Amniotic stem cell (primary cell): ENCODE results near the gene MPHOSPH9.

ENCODE experiments used
- DNase-seq: peaks from one replicate; lab custom pipeline; 2025; lab: John Stamatoyannopoulos, UW

The MPHOSPH9 gene

GRCh38 chr12:123127182-123127495 lies 105.8 kb downstream of the MPHOSPH9 start:
- DNase-seq: no peak

DNA sequence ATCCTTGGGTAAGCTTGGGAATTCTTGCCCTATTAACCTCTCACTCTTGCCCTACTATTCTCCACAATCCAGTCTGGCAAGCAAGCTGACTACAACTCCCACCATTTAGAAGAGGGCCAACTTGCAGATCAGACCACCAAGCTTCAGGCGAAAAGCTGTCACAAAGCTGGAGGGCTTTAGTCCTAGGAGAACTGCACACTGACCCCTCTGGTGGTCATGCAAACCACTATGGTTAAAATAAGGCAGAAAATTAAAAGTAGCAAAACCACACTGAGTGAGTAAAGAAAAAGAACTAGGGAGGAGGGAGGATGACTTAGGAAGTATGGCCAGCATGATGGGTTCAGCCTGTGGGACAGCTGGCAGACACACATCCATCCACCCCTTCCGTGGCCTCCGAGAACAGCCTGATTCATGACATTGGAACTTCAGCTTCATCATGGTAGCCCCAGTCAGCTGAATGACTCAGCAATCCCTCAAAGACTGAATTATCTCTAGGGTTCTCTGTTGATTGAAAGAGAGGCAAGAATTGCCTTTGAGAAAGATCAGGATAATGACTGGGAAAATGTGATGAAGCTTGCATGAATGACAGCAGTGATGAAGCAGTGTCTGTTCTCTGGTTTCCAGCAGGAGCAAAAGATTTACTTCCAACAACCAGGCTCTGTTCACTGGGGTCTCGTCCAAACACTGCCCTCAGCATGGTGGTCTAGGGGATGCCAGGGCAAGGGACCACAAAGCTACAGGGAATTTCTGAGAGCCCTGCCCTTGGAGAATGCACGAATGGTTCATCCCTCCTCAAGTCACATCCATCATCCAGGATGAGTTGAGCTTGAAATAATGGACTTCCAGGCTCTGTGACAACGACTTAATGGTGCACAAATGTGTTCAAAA lies 106.4 kb downstream of the MPHOSPH9 start:
- peak; percentile 94 for DNase-seq

DNA sequence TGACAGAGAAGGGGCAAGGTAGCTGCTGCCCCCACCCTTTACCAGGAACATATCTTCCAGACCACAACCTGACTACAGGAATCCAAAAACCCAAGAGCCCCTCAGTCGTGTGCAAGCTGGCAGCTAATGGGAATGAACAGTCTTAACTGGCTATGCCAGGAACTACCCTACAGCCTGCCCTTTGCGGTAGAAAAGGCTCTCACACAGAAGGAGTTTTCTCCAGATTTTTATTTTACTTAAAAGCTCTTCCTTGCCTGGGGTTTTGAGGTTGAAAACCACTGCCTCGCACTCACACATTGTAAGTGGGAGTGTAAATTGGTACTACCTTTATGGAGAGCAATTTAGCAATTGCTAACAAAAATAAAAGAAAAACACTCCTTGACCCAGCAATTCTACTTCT lies 110.3 kb downstream of the MPHOSPH9 start:
- DNase-seq: no peak

- DNase-seq: no peak
Observed at GRCh38 chr12:123121670-123122069, 111.3 kb downstream of the MPHOSPH9 start.

- DNase-seq: no peak
Observed at GRCh38 chr12:123120452-123121166, 112.3 kb downstream of the MPHOSPH9 start.

DNA sequence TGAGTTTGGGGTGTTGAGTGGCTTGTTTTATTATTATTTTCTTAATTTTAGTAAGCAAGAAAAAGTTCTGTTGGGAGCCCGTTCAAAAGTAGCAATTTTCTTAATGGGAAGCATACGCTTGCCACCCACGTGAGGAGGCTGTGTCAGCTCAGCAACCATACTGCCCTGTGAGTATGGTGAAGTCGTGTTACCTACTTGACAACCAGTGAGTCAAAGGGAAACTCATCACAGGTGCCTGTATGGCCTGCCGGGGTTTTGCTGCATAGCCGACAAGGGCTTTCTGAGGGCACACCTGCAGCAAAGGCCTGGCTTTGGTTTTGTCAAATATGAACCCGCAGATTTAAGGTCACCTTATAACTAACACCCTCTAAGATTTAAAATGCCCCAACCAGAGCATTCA lies 113.1 kb downstream of the MPHOSPH9 start:
- DNase-seq: no peak

DNA sequence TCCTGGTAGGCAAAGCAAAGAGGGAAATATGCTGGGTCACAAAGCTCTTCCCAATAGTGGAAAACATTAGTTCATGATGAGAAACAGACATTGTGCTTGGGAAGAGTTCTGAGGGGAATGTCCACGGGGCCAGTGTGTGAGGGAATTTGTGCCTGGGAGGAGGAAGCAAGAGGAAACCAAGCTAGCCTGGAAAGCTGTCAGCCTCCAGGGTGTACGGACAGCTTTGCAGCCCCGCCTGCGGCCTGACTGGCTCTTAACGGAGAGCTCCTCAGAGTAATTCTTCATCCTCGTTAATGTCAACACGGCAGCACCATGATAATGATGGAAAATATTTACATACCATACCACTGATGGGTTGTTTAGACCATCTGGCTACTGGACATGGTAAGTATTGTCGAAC lies 114.4 kb downstream of the MPHOSPH9 start:
- DNase-seq: no peak

GRCh38 chr12:123115409-123116121 lies 117.4 kb downstream of the MPHOSPH9 start:
- DNase-seq: peak; percentile 74

DNA sequence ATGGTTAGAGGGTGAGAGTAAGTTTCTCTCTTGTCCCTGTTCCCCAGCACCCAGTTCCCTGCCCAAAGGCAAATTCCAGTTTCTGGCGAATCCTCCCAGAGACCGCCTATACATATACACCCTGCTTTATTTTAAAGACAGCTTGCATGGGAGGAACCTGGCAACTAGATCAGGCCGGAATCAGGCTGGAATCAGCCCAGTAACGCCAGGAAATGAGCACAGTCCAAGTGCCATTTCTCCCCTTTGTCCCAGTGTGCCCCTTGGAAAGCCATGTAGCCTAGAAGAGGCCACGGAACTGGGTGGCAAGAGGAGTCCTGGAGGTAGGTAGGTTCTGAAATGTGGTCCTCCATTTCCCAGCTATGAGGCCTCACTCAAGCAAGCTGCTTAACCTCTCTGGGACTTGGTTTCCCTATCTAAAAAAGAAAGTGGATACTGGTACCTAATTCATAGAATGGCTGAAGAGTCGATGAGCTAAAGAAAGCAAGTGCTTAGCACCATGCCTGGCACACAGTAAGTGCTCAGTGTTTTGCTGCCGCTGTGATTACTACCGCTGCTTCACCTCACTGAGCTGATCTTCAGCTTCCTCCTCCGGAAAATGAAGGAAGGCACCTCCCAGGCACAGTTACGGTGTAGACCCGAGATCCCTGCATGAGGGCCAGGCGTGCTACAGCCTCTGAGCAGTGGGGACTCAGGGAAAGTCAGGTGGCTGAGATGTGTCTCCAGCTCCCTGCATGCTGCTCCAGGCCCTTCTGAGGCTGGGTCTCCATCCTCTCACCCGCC lies 118.4 kb downstream of the MPHOSPH9 start:
- no peak for DNase-seq

DNA sequence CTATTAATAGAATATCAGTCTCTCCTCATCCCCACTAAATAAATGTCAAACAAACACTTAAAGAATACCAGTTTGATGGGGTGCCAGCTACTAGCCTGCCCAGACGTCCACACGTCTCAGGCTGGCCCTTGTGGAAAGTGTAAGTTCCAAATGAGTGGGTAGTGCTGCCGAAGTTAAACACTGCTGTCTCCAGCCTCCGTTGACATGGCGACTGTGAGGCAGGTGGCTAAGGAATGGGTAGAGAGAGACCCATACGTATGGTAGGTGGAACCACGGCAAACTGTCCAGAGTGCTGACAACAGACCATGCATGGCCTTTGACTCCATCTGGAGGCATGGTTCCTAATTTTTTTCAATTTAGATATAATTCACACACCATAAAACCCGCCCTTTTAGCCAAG lies 119.9 kb downstream of the MPHOSPH9 start:
- DNase-seq: no peak

DNA sequence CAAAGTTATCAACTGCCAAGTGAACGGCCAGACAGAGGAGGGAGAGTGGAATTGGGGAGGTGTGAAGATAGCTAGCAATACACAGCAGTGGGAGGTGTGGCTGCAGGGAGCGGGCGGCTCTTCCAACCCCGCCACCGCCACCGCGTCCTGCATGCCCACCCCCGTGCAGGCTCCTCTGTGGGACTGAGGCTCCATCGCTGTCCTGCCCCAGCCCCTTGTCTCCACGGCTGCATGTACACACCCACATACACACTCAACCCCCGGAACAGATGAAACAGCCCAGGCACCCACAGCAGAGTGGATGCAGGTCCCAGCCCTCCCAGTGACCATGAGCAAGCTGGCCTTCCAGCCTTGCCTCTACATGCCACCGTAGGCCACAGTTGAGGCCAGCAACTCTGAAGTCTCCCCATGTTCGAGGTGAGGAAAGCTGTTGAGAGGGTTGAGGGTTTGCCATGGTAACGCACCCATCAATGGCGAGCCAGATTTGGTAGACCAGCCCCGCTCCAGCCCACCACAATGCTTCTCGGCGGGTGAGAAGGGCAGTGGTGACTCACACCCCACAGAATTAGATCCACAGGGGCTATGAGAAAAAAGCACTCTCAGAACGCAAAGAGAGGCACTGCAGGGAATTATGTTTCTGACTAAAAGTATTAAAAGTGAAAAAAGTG lies 121.3 kb downstream of the MPHOSPH9 start:
- no peak for DNase-seq

DNA sequence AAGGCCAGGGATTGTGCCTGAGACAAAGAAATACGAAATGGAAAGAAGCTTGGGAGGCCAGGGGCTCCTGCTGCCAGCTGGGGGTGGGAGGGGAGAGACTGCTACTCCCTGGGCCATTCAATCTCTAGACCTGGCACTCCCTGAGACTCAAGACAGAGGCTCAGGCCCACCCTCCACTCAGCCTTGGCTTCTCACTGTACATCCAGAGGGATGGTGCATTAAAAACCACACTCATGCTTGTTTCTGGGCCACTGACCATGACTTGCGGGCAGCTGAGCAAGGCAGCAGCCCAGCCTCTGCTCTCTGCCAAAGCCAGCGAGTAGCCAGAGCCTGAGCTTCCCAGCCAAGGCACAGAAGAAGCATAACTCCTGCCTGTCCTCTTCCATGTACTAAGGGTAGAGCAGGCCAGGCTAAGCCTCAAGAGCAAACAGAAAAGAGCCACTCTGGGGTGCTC lies 123.6 kb downstream of the MPHOSPH9 start:
- DNase-seq: no peak

DNA sequence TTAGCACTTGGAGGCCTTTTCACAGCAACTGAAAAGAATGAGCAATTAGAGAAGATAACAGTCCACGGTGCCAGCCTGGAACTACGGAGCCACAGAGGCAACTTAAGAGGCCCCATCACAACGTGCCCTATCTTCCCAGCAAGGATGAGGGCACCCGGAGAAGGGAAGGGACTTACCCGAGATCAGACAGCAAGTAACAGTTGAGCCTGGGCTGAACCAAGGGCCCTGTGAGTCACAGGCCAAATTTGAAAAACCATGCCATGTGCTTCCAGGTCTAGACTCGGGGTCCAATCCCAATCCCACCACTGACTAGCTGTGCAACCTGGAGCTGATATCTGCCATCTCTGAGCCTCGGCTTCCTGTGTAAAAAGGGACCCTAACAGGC lies 124.3 kb downstream of the MPHOSPH9 start:
- no peak for DNase-seq

GRCh38 chr12:123107926-123108681 lies 124.8 kb downstream of the MPHOSPH9 start:
- DNase-seq: no peak

GRCh38 chr12:123106640-123107359 lies 126.1 kb downstream of the MPHOSPH9 start:
- no peak for DNase-seq

- DNase-seq: no peak
Observed at GRCh38 chr12:123105211-123105826, 127.6 kb downstream of the MPHOSPH9 start.

- DNase-seq: no peak
Observed at GRCh38 chr12:123104809-123105208, 128.1 kb downstream of the MPHOSPH9 start.
